NOMO-1 treated with DMSO at 0.1 percent for 48 hours (cell line): ENCODE results near the gene MAP1LC3C.
A peak's percentile ranks its signal among the peaks of the same experiment; 100 is the strongest.

Experiments
- DNase-seq: peaks from one replicate; lab custom pipeline; 2025; ENCODE audit not compliant: unreplicated experiment; lab: John Stamatoyannopoulos, UW

Gene MAP1LC3C

DNA sequence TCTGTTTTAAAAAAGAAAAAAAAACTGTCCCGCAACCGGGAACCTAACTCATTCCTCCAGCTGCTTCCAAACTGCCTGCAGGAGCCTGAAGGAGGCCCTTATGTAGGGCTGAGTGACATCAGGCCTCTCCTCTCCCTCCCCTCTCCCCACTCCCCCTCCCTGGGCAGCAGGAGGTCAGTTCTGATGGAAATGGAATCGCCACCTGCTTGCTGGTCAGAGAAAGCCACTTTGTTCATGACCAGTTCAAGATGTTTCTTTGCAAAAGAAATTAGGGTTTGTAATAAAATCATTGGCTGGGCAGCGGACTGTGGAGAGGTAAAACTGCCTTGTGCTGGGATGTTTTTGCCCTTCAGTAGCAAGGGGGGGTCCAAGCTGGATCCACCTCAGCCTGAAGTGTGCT, at the start of gene MAP1LC3C:
MAP1LC3C (minus strand) TSS at position 73 of the 400 bp plus-strand sequence. CDS start 90 bp downstream, outside the sequence.
- DNase-seq: no peak

DNA sequence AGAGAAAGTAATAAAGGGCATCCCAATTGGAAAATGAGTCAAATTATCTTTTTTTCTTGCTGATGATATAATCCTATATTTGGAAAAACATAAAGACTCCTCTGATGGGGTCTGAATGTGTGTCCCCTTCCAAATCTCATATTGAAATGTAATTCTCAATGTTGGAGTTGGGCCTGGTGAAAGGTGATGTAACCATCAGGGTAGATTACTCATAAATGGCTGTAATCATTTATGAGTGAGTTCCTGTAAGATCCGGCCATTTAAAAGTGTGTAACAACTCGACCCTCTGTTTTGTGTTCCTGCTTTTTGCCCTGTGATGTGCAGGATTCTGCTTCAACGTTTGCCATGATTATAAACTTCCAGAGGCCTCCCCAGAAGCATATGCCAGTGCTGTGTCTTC, 44.3 kb upstream of the MAP1LC3C start:
- DNase-seq: no peak

DNA sequence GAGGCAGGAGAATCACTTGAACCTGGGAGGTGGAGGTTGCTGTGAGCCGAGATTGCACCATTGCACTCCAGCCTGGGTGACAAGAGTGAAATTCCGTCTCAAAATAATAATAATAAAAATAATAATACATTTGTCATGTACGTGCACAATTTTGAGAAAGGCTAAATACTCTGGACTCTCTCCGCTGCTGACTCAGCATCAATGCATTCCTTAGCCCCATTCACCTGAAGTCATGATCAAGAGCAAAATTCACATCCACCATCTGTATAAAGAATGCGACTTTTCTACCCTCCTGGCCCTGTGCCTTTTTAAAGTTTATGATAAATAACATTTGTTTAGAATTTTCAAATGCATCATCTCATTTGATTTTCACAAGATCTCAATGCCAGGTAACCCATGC, 35.5 kb upstream of the MAP1LC3C start:
- no peak for DNase-seq

DNA sequence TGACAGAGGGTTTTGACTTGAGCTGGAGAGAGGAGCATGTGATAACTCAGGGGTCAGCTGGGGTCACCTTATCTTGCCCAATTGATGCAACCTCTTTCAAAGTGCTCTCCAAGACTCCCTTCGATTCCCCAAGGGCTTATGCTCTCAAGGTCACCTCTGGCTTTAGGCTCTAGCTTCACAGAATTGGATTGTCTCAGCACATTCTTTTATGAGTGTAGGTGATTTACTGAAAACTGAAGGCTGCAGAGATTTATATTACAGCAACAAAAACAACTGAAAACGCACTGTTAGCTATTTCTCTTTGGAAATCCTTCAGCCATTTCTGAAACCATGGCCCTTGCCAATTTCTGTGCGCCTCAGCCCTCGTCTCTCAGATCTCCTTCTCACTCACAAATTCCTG, 34.5 kb upstream of the MAP1LC3C start:
- no peak for DNase-seq

DNA sequence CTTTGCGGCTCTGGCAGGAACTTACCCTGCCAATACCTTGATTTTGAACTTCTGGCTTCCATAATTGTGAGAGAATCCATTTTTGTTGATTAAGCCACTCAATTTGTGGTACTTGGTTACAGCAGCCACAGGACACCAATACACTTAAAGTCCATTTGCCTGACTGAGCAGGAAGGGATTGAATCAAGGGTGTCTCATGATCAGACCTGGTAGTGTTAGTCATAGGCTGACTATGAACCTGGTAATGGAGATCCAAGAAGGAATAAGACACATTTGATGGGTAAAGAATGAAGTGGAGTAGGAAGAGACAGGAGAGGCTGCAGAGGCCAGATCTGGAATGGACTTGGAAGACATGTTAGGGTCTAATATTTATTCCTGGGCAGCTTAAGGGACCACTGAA, 31.2 kb upstream of the MAP1LC3C start:
- DNase-seq: no peak

DNA sequence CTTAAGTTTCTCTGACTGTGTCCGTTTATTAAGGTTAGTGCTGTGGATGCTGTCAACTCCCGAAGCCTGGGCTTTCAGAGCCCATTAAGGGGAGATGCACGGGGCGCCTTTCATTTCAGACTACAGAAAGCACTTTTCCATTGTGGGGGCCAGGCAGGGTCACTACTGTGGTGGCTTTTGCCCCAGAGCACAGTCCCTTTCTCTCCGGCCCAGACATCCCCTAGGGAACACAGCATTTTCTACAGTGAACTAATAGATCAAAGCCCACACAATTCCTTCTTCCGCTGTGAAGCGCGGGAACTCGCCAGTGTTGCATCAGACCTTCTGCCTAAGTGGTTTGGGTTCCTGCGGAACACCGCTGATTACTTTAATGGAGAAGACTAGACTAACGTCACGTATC, 26.8 kb upstream of the MAP1LC3C start:
- DNase-seq: no peak

DNA sequence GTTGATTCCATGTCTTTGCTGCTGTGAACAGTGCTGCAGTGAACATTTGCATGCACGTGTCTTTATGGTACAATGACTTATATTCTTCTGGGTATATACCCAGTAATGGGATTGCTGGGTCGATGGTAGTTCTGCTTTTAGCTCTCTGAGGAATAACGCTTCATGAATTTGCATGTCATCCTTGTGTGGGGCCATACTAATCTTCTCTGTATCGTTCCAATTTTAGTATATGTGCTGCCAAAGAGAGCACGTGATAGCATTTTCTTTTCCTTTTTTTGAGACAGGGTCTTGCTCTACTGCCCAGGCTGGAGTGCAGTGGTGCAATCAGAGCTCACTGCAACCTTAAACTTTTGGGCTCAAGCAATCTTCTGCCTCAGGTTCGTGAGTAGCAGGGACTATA, 24.9 kb upstream of the MAP1LC3C start:
- DNase-seq: no peak

DNA sequence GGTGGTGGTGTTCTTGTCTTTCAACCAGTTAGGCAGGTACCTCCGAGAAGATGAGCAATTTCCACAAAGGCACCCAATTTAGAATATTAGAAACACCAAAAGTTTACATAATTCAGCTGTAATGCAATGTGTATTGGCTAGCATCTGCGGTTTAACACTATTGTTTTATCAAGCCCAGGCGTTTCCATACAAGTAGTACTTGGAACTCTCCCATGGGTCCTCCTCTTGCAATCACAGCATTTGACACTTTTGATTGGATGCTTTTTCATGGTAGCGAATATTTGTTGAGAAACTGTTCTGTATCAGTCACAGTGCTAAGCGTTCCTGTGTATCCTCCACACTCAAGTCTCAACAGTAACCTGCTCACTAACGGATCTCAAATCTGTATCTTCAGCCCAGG, 20.1 kb upstream of the MAP1LC3C start:
- DNase-seq: no peak

DNA sequence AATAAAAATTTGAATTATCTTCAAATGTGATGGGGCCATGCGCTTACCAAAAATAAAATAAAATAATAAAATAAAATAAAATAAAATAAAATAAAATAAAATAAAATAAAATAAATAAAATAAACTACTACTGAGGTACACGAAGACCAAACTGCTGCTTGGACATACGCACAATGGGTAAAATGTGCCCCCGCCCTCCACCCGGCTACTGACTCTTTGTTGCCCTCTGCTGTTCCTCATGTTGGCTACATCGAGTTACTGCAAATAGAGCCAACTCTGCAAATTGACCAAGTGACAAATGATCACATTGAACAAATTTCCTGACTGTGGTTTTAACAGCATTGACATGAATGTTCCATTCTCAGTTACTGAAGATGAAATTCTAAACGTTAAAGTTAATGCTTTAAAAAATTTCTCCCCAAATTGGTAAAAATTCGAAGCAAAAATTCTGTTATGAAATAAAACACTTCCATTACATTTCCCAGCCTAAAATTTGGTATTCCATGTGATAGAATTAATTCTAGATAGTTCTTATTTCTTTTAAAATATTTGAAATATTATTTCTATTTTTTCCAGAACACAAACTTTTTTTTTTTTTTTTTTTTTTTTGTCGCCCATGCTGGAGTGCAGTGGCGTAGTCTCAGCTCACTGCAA, 18.8 kb upstream of the MAP1LC3C start:
- DNase-seq: peak; percentile 55

DNA sequence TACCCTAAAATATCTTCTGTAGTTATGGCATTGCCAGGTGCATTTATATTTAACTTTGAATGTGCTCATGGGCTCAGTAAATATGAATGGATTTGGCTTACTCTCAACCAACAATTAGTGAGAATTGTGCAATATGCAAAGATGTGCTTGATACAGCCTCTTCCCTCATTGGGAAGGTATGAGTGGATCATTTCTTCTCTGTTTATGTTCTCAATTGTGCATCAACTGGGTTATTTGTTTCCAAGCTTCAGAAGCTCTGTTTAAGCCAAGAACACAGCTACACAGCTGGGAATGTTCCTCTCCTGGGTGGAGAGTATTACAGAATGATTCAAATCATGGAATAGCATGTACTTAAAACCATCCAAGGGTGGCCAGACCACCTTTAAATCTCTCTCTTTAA, 17.6 kb upstream of the MAP1LC3C start:
- no peak for DNase-seq

DNA sequence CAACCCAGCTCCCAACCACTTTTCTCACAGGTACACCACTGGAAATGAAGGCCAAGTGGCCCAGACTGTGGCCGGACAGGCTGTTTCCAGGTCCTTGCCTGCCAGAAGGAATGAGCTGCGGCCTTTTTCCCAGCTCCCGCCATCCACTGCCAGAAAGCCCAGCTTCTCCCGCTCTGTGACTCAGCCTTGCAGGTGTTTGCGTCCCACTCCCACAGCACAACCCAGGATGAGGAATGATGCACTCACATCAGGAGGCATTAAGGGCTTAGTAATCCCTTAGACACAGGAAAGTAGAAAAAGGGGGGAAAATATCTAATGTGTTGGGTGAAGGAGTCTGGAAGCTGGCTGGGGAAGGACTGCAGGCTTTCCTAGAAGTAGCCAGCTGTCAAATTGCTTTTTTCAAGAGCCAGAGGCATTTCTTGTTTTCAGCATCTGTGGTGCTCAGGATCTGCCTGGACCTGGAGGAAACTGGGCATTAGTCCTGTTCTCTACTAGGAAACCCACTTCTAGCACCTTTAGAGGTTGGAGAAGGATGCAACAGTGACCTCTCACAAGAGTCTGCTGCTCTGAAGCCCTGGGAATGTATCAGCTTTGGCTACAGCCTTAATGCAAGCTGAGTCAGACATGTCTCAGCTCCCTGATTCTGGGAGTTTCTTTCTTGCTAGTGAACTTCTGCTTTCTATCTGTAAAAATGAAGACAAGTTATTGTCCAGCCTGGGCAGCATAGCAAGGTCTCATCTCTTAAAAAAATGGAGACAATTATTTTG, 13.2 kb upstream of the MAP1LC3C start:
- DNase-seq: peak; percentile 17

DNA sequence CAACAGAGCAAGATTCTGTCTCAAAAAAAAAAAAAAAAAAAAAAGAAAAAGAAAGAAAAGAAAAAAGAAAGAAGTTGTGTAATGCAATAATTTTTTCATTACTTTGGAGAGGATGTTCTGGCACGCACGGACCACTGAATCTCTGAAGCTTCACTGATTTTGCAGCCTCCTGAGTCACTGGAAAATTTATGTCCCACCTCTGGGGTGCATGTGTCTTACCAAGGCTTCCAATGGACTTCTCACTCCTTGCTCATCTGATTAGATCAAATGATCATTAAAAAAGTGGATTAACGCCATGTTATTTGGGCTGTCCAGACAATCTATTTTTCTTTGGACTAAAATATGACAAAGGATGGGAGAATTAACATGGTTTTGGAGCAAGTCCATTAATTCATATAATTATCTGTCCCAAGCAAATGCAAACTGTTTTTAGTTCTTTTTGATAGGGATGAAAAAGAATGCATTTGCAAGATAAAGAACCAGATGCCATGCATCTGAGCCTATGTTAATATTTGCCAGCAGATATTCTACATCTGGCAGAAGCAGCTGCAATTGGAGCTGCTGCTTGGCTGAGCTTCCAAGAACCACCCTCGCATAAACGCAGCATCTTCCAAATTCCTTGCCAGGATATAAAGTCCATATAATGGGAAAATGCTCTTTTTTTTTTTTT, 10.1 kb upstream of the MAP1LC3C start:
- no peak for DNase-seq

DNA sequence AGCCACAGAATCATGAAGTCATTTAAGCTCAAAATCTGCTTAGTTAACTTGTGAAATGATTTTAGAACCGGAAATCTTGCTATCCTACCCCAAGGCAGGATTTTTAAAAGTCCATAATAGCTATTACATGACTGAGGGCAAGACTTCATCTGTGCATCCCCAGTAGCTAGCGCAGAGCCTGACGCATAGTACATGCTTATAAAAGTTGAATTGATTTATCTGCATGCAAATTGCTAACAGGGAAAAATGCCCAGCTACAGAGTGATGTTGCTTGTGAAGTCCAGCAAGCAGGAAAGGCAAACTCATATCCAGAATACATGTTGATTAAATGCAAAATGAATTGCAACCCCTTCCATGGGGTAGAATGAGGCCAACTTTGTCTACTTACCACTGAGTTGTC, 8.1 kb upstream of the MAP1LC3C start:
- DNase-seq: no peak

DNA sequence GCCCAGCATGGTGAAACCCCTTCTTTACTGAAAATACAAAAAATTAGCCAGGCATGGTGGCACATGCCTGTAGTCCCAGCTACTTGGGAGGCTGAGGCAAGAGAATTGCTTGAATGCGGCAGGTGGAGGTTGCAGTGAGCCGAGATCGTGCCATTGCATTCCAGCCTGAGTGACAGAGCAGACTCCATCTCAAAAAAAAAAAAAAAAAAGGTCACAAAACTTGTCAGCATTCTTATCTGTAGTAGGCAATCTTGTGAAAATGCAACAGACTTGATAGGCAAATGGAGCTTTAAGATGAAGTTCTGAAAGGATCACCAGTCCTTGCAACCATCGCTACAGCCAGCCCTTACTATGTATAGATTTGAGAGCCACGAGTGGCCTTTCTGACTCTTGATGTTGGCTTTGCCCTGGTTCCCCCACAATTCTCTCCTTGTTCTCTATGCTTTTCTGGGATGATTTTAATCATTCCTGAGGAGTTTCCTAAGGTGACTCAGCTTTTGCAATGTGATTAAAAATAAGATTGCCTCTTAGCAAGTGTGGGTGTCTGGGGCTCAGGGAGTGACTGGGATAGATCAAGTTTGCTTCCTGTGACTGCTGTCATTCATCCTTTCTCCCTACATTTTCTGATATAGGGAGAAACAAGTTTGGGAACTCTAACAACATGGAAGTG, 7.1 kb upstream of the MAP1LC3C start:
- no peak for DNase-seq

DNA sequence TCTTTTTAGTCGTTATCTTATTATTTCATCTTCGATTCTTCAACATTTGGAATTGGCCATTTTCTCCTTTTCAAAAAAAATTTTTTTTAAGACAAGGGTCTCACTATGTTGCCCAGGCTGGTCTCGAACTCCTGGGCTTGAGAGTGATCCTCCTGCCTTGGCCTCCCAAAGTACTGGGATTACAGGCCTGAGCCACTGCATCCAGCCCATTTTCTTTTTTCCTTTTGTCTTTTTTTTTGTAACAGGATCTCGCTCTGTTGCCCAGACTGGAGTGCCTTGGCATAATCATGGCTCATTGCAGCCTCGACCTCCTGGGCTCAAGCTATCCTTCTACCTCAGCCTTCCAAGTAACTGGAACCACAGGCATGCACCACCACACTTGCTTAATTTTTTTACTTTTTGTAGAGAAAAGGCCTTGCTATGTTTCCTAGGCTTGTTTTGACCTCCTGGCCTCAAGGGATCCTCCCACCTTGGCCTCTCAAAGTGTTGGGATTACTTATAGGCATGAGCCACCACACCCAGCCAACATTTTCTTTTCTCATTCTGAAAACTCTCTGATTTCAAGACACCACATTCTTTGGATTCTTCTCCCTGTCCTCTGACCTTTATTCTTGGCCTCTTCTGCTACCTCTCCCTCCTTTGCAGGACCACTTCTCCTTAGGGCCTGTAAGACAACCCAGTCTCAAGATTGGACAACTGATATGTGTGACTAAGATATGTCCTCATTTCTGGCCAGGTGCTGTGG, 6.0 kb upstream of the MAP1LC3C start:
- DNase-seq: no peak

DNA sequence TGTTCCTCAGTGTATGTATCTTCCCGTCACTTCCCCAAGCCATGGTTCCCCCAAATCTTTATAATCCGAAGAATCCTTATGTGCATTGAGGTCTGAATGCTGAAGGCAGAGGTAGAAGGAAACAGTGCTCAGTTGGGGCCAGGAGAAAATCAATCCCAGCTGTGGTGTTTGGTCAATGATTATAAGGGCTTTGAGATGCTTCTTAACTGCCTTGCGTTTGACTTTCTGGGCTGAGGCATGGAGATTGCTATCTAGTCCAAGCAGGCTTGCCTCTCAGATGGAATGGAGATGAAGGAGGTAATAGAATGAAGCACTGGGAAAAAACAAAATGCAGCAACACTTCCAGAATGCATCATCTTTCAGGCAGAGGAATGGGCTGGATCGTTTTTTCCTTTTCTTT, 3.6 kb upstream of the MAP1LC3C start:
- DNase-seq: no peak

DNA sequence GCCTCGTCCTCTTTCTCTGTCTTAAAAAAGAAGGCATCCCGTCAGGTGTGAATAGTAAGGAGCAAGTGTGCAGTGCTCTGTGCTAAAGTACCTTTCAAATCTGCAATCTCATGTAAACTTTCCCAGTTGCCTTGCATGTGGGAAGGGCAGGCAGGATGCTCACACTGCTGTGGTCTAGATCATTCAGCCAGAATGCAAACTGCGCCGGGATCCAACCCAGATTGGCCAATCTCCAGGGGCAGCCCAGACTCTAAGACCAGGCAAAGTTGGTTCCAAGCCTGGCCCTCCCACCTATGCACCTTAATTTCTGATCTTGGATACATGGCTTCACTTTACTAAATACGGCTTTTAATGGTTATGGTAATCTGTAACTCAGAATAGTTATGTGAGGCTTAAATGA, 3.2 kb upstream of the MAP1LC3C start:
- DNase-seq: no peak

DNA sequence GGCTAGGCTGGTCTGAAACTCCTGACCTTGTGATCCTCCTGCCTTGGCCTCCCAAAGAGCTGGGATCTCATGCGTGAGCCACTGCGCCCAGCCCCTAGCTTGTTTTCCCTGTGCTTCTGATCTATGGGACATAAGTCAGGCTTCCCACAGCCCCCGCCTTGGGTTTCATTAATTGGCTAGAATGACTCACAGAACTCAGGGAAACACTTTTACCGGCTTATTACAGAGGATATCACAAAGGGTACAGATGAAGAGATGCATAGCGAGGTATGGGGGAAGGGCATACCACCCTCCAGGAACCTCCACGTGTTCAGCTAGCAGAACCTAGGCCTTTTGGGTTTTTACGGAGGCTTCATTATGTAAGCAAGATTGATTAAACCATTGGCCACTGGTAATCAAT, 1.5 kb upstream of the MAP1LC3C start:
- no peak for DNase-seq

DNA sequence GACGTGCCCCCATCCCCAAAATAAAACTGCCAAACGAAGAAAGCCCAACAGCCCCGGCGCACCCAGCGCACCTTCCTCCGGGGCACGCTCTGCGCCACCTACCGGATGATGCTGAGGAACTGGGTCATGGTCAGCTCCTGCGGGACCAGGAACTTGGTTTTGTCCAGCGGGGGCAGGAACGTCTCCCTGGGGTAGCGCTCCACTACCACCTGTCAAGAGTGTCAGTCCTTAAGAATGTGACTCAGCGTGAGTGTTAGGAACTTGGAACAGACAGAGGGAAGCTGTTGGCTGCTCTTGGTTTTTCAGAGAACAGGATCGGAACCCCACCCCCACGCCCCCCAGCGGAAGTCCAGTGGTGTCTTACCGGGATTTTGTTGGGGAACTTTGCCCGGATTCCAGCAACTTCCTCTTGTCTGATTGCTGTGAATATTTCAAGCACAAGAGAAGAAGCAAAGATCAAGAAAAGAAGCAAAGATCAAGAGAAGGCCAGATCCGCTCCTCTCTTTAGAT, 431 bp downstream of the MAP1LC3C start:
- DNase-seq: peak; percentile 26

DNA sequence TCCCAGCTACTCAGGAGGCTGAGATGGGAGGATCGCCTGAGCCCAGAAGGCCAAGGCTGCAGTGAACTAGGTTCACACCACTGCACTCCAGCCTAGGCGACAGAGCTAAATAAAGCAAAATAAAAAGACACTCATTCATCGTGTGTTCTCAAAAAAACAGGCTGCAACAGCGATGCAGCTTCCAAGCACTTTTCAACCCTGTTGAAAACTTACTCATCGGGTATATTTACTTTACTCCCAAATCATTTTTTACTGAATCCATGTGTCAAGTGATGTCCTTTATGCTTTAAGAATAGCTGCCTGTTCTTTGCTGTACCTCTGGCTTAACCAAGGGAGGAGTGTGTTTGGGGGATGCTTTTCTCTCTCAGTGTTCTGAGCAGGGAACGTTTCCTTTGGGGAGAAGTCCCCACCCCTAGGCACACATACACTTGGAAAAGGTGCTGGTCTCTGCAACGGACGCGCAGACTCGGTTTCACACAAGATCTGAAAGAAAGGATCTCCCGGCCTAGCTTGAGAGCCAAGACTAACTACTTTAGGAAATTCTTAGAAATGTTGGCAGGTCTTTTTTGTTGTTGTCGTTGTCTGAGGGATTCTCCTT, 1.4 kb downstream of the MAP1LC3C start:
- DNase-seq: no peak
